ENCODE results near the gene KIF20B. TPM values are rescaled to one million over a fixed set of nuclear protein-coding genes. Genes with fewer than 3 reads are reported as not detected.

KIF20B gene
- total and polyA plus RNA-seq, 2 of the 13 experiments (the other 11 are each of a cell fraction or from before 2014, with no cell fraction given) = 3.5 to 38.6 TPM

GRCh38 chr10:89734616-89735015 is 33.2 kb downstream of the KIF20B start:
- intact Hi-C loops (cut with micrococcal nuclease; ENCODE audit: unreplicated experiment) = no loop called here
- in situ Hi-C loops (cut with HindIII; ENCODE audit: extremely low pct_ligation_motif_present, low pct_unique_long_range_greater_than_20kb) = no loop called here
- no peak for FAIRE-seq

More at GRCh38 chr10:89734616-89735015, 33.2 kb downstream of the KIF20B start:
- Histone ChIP-seq H3K4me3 (replicated peaks in 1 of 3; ENCODE audit: insufficient read depth in 1 of 3, low read depth in 2 of 3, low read length in 3 of 3) (no peak overlapping the region), H3K79me2 (ENCODE audit: insufficient read depth, low read length) (no peaks in the 10 kb centered on the region), H3K4me2 (ENCODE audit: low read depth, low read length) (no peak overlapping the region), H3K27me3 (ENCODE audit: control insufficient read depth in 1 of 2, insufficient read depth in 2 of 2, low read length in 2 of 2) (no peaks in the 10 kb centered on the region), H3K9ac (ENCODE audit: insufficient read depth, low read depth, low read length) (no peak overlapping the region), H2AFZ (ENCODE audit: low read length) (no peak overlapping the region), H3K4me1 (ENCODE audit: insufficient read depth, low read length) (no peaks in the 10 kb centered on the region), H4K20me1 (ENCODE audit: insufficient read depth, low read length) (no peaks in the 10 kb centered on the region), H3K9me3 (ENCODE audit: low read length) (no peaks in the 10 kb centered on the region), H3K36me3 (replicated peaks in 1 of 2; ENCODE audit: control insufficient read depth in 1 of 2, insufficient read depth in 2 of 2, low read length in 2 of 2) (peaks cover 3 to 26% of the 10 kb centered on the region in 2 experiments), H3K27ac (ENCODE audit: extremely low read length, insufficient read depth, low read length) (no peak overlapping the region)
- ATAC-seq = no peak
- DNase-seq (ENCODE audit: low spot score) = no peak
- ChIA-PET POLR2A (no interaction called here), CTCF (ENCODE audit: low intra/inter-chr PET ratio, low total read pairs) (no interaction called here)
- TF ChIP-seq EHMT2 (IDR thresholded peaks at IDR 0.05; ENCODE audit: borderline replicate concordance, low read depth, low read length) = no peak
- TF ChIP-seq ZHX1 (CRISPR knock-in tag; IDR thresholded peaks at IDR 0.05; ENCODE audit: low read depth) = no peak
- TF ChIP-seq SNAI1 (CRISPR knock-in tag; IDR thresholded peaks at IDR 0.05; ENCODE audit: borderline replicate concordance) = no peak
- TF ChIP-seq, protein P1, sequence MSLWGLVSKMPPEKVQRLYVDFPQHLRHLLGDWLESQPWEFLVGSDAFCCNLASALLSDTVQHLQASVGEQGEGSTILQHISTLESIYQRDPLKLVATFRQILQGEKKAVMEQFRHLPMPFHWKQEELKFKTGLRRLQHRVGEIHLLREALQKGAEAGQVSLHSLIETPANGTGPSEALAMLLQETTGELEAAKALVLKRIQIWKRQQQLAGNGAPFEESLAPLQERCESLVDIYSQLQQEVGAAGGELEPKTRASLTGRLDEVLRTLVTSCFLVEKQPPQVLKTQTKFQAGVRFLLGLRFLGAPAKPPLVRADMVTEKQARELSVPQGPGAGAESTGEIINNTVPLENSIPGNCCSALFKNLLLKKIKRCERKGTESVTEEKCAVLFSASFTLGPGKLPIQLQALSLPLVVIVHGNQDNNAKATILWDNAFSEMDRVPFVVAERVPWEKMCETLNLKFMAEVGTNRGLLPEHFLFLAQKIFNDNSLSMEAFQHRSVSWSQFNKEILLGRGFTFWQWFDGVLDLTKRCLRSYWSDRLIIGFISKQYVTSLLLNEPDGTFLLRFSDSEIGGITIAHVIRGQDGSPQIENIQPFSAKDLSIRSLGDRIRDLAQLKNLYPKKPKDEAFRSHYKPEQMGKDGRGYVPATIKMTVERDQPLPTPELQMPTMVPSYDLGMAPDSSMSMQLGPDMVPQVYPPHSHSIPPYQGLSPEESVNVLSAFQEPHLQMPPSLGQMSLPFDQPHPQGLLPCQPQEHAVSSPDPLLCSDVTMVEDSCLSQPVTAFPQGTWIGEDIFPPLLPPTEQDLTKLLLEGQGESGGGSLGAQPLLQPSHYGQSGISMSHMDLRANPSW (CRISPR knock-in tag; IDR thresholded peaks at IDR 0.05; ENCODE audit: borderline replicate concordance) = no peak
- no peak for TF ChIP-seq TERF1 (CRISPR knock-in tag; IDR thresholded peaks at IDR 0.05)
- no peak for TF ChIP-seq NFKB2 (CRISPR knock-in tag; IDR thresholded peaks at IDR 0.05; ENCODE audit: borderline replicate concordance)
- TF ChIP-seq HNRNPL (IDR thresholded peaks at IDR 0.05; ENCODE audit: low read depth, low read length) = no peak
- no peak for TF ChIP-seq AKAP8 (CRISPR knock-in tag; IDR thresholded peaks at IDR 0.05)
- BruUV-seq (replicated peaks) = no TSS peak
- 97% methylated on average over 3 of the region's 3 CpGs for WGBS (ENCODE audit: low lambda C conversion rate)
